ENCODE results near the gene SNRPD3.
"Not testable (repeated sequence)": the region's sequence is repeated elsewhere in the genome, so short reads cannot be mapped to it uniquely, and the experiment has no call there.

Gene SNRPD3

GRCh38 chr22:24607429-24607983, 51.7 kb downstream of the SNRPD3 start:
- H3K27ac ChIP-seq: not testable (repeated sequence)

DNA sequence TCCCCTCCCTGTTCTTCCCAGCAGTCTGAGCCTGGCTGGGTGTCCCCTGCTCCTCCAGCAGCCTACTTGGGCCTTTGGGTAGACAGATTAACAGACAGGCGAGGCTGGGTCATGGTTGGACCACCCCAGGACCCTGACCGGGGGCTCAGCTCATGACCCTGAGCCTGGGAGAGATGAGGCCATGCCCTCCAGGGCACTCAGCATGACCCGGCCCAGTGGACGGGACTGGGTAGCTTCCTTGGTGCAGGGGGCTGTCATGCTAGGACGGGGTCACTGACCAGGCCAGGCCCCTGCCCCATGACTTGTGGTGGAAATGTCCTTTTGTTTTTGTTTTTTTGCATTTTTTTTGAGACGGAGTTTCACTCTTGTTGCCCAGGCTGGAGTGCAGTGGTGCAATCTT, 52.5 kb downstream of the SNRPD3 start:
- not testable (repeated sequence) for H3K27ac ChIP-seq

DNA sequence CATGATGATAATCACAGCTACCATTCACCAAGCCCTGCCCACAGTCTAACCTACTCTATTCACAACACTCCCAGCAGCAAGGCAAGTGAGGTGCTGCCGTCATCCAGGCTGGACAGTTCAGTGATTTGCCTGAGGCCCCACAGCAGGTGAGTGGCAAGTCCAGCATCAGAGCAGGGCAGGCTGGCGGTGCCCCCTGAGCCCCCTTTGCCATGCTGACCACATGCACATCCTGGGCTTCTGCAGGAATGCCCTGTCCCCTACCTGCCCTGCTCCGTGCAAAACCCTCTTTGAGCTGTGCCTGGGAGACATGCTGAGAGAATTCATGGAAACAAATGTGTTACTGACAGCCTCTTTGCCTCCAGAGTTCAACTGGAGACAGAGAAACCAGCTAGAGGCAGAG, 54.1 kb downstream of the SNRPD3 start:
- not testable (repeated sequence) for H3K27ac ChIP-seq

GRCh38 chr22:24614794-24615193, 59.0 kb downstream of the SNRPD3 start:
- H3K27ac ChIP-seq: not testable (repeated sequence)

GRCh38 chr22:24621244-24621643, 65.4 kb downstream of the SNRPD3 start:
- H3K27ac ChIP-seq: not testable (repeated sequence)

- H3K27ac ChIP-seq: not testable (repeated sequence)
These were observed 66.8 kb downstream of the SNRPD3 start for GRCh38 chr22:24622596-24622995.
